Liver (tissue), 2 donors: ENCODE results near the gene PTTG2.

ENCODE experiments used
- TF ChIP-seq, protein P1 (sequence below): fragments of 150-350 bp; IDR thresholded peaks from 2 replicates; pipeline ENCODE4 v1.5.1; 2017; ENCODE audit warnings: improper control_type of control experiment, low read depth, low read length; ENCODE audit not compliant: missing input control
- TF ChIP-seq, protein P2 (sequence below): IDR thresholded peaks from 2 replicates; pipeline ENCODE4 v1.6.1; 2016; ENCODE audit warnings: antibody characterized with exemption, mild to moderate bottlenecking
- donor health status: healthy.

GRCh38 chr4:37934609-37935008 lies 25.6 kb upstream of the PTTG2 start:
- TF ChIP-seq, protein P1, sequence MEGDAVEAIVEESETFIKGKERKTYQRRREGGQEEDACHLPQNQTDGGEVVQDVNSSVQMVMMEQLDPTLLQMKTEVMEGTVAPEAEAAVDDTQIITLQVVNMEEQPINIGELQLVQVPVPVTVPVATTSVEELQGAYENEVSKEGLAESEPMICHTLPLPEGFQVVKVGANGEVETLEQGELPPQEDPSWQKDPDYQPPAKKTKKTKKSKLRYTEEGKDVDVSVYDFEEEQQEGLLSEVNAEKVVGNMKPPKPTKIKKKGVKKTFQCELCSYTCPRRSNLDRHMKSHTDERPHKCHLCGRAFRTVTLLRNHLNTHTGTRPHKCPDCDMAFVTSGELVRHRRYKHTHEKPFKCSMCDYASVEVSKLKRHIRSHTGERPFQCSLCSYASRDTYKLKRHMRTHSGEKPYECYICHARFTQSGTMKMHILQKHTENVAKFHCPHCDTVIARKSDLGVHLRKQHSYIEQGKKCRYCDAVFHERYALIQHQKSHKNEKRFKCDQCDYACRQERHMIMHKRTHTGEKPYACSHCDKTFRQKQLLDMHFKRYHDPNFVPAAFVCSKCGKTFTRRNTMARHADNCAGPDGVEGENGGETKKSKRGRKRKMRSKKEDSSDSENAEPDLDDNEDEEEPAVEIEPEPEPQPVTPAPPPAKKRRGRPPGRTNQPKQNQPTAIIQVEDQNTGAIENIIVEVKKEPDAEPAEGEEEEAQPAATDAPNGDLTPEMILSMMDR, result no peak
- TF ChIP-seq, protein P2, sequence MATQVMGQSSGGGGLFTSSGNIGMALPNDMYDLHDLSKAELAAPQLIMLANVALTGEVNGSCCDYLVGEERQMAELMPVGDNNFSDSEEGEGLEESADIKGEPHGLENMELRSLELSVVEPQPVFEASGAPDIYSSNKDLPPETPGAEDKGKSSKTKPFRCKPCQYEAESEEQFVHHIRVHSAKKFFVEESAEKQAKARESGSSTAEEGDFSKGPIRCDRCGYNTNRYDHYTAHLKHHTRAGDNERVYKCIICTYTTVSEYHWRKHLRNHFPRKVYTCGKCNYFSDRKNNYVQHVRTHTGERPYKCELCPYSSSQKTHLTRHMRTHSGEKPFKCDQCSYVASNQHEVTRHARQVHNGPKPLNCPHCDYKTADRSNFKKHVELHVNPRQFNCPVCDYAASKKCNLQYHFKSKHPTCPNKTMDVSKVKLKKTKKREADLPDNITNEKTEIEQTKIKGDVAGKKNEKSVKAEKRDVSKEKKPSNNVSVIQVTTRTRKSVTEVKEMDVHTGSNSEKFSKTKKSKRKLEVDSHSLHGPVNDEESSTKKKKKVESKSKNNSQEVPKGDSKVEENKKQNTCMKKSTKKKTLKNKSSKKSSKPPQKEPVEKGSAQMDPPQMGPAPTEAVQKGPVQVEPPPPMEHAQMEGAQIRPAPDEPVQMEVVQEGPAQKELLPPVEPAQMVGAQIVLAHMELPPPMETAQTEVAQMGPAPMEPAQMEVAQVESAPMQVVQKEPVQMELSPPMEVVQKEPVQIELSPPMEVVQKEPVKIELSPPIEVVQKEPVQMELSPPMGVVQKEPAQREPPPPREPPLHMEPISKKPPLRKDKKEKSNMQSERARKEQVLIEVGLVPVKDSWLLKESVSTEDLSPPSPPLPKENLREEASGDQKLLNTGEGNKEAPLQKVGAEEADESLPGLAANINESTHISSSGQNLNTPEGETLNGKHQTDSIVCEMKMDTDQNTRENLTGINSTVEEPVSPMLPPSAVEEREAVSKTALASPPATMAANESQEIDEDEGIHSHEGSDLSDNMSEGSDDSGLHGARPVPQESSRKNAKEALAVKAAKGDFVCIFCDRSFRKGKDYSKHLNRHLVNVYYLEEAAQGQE, result no peak
